ENCODE results near the gene CPSF7.

The CPSF7 gene

GRCh38 chr11:61358566-61358965 is 71.2 kb downstream of the CPSF7 start:
- no peak for TF ChIP-seq CTCF (conservative IDR thresholded peaks at IDR 0.05; ENCODE audit: low read depth, low read length)
- DNase-seq (ENCODE audit: low read depth): no peak
- no peak overlapping the region for H3K4me3 ChIP-seq (ENCODE audit: low read depth, low read length)

DNA sequence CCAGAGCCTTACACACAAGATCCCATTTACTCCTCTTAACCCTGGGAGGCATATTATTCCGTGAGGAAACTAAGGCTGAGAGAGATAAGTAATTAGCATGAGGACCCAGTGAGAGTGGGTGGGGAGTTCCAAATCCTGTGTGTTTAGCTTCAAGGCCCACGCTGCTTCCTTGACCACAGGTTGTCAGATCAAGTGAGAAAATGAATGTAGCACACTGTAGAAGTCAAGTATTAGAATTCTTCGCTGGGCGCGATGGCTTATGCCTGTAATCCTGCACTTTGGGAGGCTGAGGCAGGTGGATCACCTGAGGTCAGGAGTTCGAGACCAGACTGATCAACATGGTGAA is 71.9 kb downstream of the CPSF7 start:
- no peak for DNase-seq (ENCODE audit: low read depth)
- H3K4me3 ChIP-seq (ENCODE audit: low read depth, low read length): no peak overlapping the region
- no peak for TF ChIP-seq CTCF (conservative IDR thresholded peaks at IDR 0.05; ENCODE audit: low read depth, low read length)

- no peak for DNase-seq (ENCODE audit: low read depth)
- no peak overlapping the region for H3K4me3 ChIP-seq (ENCODE audit: low read depth, low read length)
- TF ChIP-seq CTCF (conservative IDR thresholded peaks at IDR 0.05; ENCODE audit: low read depth, low read length): no peak
These were observed 72.4 kb downstream of the CPSF7 start for GRCh38 chr11:61357233-61357893.

- TF ChIP-seq CTCF (conservative IDR thresholded peaks at IDR 0.05; ENCODE audit: low read depth, low read length): no peak
- no peak for DNase-seq (ENCODE audit: low read depth)
- no peak overlapping the region for H3K4me3 ChIP-seq (ENCODE audit: low read depth, low read length)
These were observed 73.1 kb downstream of the CPSF7 start for GRCh38 chr11:61356706-61357105.

DNA sequence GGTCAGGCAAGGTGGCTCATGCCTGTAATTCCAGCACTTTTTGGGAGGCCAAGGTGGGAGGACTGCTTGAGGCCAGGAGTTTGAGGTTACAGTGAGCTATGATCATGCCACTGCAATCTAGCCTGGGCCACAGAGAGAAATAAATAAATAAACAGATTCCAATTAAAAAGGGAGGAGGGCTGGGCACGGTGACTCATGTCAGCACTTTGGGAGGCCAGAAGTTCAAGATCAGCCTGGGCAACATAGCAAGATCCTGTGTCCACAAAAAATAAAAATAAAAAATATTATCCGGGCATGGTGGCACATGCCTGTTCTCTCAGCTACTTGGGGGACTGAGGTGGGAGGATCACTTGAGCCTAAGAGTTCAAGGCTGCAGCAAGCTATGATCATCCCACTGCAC is 75.6 kb downstream of the CPSF7 start:
- H3K4me3 ChIP-seq (ENCODE audit: low read depth, low read length): no peak overlapping the region
- TF ChIP-seq CTCF (conservative IDR thresholded peaks at IDR 0.05; ENCODE audit: low read depth, low read length): no peak
- no peak for DNase-seq (ENCODE audit: low read depth)

- no peak for DNase-seq (ENCODE audit: low read depth)
- no peak overlapping the region for H3K4me3 ChIP-seq (ENCODE audit: low read depth, low read length)
These were observed 76.4 kb downstream of the CPSF7 start for GRCh38 chr11:61353131-61354067.

More at GRCh38 chr11:61353131-61354067, 76.4 kb downstream of the CPSF7 start:
- no peak for TF ChIP-seq CTCF (conservative IDR thresholded peaks at IDR 0.05; ENCODE audit: low read depth, low read length)

All from choroid plexus epithelial cell (primary cell).